Astrocyte (in vitro differentiated cells and primary cell): ENCODE results near the gene CCL22.

ENCODE experiments used
- CTCF ChIP-seq: IDR thresholded peaks from 2 replicates; pipeline ENCODE4 v1.5.1; 2011; ENCODE audit warnings: low read depth, mild to moderate bottlenecking, inconsistent platforms, low read length, moderate library complexity; ENCODE audit not compliant: insufficient read depth
- EZH2 ChIP-seq: IDR thresholded peaks from 2 replicates; pipeline ENCODE4 v1.6.1; 2012; ENCODE audit warnings: mild to moderate bottlenecking, low read length, inconsistent platforms; ENCODE audit not compliant: insufficient read depth

- TF ChIP-seq CTCF (no peak), EZH2 (no peak)
Observed at GRCh38 chr16:57409870-57410587, 51.4 kb downstream of the CCL22 start.
